ENCODE data around the gene MCTP1.
A peak's percentile ranks its signal among the peaks of the same experiment; 100 is the strongest.
"Not testable (repeated sequence)": the region's sequence is repeated elsewhere in the genome, so short reads cannot be mapped to it uniquely, and the experiment has no call there.

MCTP1 gene

GRCh38 chr5:94841598-94842322, 443.1 kb downstream of the MCTP1 start:
- no peak for DNase-seq (ENCODE audit: low read depth)
- H3K4me3 ChIP-seq (replicated peaks; ENCODE audit: low read depth, low read length) = no peak overlapping the region
- TF ChIP-seq CTCF (IDR thresholded peaks at IDR 0.05; ENCODE audit: low read length, missing control alignments) = no peak

DNA sequence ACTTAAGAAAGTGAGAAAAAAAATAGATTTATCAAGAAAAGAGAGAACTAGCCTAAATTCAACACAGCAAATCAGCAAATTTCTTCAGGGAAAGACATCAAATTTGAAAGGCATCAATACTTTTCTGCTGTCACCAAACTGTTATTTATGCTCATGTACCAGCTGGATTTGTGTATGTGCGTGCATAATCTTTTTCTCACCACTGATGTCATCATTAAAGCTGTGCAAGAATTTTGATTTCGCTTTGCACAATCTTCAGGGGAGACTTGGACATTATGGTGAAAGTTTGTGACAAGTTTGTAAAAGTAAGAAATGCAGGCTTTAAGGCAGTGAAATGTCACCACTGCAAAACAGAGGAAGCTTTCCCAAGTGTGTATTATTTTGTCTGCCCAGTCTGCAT, 451.0 kb downstream of the MCTP1 start:
- no peak for TF ChIP-seq CTCF (IDR thresholded peaks at IDR 0.05; ENCODE audit: low read length, missing control alignments)
- no peak overlapping the region for H3K4me3 ChIP-seq (replicated peaks; ENCODE audit: low read depth, low read length)

DNA sequence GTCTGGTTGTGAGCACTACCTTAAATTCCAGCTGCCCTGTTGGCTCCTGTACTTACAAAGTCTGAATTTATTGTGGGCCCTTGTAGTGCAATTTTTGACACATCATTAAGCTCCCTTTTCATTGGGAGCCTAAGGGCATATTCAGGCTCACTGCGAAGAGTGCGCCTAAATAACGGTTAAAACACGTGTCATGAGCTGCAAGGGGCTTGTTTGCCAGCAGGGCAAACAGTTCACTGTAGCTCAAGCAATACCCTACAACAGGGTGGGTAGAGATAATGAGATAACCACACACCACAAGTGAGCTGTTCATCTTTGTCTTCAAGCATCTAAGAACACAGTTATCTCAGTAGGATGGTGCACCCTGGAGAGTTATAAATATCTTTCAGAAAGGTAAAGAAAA, 452.2 kb downstream of the MCTP1 start:
- no peak overlapping the region for H3K4me3 ChIP-seq (replicated peaks; ENCODE audit: low read depth, low read length)
- no peak for TF ChIP-seq CTCF (IDR thresholded peaks at IDR 0.05; ENCODE audit: low read length, missing control alignments)
- DNase-seq (ENCODE audit: low read depth) = no peak

More for the DNA sequence above, 451.0 kb downstream of the MCTP1 start:
- DNase-seq (ENCODE audit: low read depth) = no peak

DNA sequence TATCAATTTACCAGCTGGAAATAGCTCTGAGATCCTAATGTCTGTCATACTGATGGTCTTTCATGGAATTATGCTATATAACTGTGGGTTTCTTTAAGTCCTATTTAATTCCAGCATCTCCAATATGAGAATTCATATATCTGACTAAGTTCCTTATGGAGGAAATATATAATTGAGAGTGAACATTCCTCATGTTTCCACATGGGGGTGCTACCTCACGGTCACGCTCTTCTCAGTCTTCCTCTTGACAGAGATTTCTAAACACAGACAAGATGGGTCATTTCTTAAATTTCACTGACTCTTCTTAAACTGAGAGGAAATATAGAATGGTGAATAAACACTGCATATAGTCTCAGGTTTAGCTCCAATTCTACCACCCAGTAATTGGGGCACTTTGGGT, 454.4 kb downstream of the MCTP1 start:
- H3K4me3 ChIP-seq (replicated peaks; ENCODE audit: low read depth, low read length) = no peak overlapping the region
- peak; percentile 35 for TF ChIP-seq CTCF (IDR thresholded peaks at IDR 0.05; ENCODE audit: low read length, missing control alignments)
- peak; percentile 8 for DNase-seq (ENCODE audit: low read depth)

- DNase-seq (ENCODE audit: low read depth); H3K4me3 ChIP-seq (replicated peaks; ENCODE audit: low read depth, low read length): not testable (repeated sequence)
Measured at GRCh38 chr5:94828222-94828621, 456.7 kb downstream of the MCTP1 start.

GRCh38 chr5:94820488-94820887, 464.4 kb downstream of the MCTP1 start:
- no peak for DNase-seq (ENCODE audit: low read depth)
- H3K4me3 ChIP-seq (replicated peaks; ENCODE audit: low read depth, low read length) = no peak overlapping the region
- TF ChIP-seq CTCF (IDR thresholded peaks at IDR 0.05; ENCODE audit: low read length, missing control alignments) = no peak

DNA sequence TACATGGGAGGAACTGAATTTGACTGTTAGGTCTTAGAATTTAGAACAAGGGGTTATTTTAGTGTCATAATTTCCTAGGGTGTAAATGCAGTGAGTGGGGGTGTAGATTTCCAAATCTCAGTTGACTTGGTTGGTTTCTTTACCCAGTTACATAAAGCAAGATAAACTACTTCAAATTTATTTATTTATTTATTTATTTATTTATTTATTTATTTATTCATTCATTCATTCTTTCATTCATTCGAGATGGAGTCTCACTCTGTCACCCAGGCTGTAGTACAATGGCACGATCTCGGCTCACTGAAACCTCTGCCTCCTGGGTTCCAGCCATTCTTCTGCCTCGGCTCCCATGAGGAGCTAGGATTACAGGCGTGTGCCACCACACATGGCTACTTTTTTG, 466.0 kb downstream of the MCTP1 start:
- no peak overlapping the region for H3K4me3 ChIP-seq (replicated peaks; ENCODE audit: low read depth, low read length)
- no peak for DNase-seq (ENCODE audit: low read depth)
- no peak for TF ChIP-seq CTCF (IDR thresholded peaks at IDR 0.05; ENCODE audit: low read length, missing control alignments)
